ENCODE data around the gene ADGRV1.
"Not testable (repeated sequence)": the region's sequence is repeated elsewhere in the genome, so short reads cannot be mapped to it uniquely, and the experiment has no call there.

Gene ADGRV1

DNA sequence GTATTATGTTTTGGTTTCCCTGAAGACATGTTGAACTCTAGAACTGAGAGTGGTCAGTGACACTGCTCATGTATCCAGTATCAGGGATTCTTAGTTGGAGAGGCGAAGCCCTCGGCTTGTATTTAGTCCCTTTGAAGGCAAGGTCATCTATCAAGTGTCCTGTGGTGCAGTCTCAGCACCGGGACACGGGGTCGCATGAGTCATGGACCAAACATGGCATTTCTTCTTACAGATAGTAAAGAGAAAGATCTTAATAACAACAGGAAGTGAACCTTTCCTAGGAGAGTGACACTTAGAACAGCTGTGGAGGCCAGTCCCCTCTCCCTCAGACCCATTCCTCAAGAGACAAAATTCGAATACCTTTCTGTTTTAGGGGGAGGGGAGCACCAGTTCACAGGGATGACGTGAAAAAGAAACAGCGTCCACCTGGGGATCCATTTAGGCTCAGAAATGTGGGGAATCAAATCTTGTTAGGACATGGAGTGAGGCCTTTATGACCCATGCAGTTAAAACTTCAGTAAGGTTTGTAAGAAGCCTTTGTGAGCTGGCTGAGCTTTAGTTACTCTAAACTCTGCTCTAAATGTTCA lies 86.5 kb downstream of the ADGRV1 start:
- no peak for DNase-seq (ENCODE audit: low spot score)

DNA sequence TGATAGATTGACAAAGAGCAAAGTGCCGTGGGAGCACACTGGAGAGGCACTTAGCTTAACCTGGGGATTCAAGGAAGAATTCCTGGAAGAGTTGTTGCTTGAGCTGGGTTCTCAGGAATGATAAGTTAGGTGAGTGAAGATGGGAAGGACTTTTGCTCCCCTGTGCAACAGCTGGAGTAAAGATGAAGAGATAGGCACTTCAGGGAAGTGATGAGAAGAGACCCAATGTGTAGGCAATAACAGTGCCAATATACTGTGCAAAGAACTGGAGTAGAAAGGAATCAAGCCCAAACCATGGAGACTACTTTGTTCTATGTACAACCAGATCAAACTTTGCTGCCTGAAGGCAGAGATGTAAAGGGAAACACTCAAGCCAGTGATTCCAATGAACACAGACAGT lies 92.2 kb downstream of the ADGRV1 start:
- DNase-seq (ENCODE audit: low spot score), result no peak

DNA sequence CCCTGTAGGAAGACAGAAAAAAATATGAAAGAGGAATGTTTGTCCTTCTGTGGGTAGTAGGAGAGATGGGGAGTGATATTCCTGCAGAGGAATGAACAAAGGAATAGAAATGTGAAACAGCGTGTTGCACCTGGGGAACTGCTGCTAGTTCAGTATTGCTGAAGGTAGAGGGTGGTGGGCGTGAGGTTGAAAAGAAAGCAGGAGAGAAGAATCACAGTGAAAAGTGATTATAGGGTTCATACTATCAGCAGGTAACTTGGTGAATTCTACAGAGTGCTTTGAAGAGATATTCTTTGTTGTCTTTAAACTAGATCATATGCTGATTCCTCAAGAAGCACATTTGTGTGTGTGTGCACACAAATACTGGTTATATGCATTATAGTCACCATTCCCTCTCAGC lies 95.6 kb downstream of the ADGRV1 start:
- no peak for DNase-seq (ENCODE audit: low spot score)

DNA sequence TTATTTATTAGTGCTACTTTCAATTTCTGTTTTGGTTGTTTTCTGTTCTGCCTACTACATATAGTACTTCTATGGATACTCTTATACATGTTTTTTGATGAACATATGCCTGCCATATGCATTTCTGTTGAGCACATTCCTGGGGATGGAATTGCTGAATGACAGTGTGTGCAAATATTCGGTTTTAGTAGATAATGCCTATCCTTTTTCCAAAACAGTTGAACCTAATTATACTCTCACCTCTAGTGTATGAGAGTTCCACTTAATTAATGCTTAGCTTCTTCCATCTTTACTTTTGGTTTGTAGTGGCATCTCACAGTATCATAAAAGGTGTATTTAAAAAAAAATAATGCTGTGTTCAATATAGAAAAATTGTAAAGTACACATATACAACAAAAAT lies 96.8 kb downstream of the ADGRV1 start:
- DNase-seq (ENCODE audit: low spot score), result no peak

DNA sequence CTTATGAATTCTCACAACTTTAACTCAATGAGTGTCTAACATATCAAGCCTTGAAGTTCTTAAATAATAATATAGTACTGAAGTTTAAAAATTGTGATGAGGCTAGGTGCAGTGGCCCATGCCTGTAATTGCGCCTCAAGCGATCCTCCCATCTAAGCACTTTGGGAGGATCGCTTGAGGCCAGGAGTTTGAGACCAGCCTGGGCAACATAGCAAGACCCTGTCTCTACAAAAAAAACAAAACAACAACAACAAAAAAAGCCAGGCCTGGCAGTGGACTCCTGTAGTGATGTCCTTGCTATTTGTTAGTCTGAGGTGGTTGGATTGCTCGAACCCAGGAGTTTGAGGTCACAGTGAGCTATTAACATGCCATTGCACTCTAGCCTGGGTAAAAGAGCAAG lies 98.4 kb downstream of the ADGRV1 start:
- no peak for DNase-seq (ENCODE audit: low spot score)

DNA sequence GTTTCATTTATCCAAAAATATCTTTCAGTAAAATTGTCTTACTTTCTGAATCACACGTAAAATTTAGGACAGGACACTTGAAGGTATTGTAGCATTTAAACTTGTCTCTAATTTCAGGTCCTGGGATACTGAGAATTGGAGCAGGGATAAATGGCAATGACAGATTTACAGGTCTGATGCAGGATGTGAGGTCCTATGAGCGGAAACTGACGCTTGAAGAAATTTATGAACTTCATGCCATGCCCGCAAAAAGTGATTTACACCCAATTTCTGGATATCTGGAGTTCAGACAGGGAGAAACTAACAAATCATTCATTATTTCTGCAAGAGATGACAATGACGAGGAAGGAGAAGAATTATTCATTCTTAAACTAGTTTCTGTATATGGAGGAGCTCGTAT lies 99.2 kb downstream of the ADGRV1 start:
- DNase-seq (ENCODE audit: low spot score), result no peak

DNA sequence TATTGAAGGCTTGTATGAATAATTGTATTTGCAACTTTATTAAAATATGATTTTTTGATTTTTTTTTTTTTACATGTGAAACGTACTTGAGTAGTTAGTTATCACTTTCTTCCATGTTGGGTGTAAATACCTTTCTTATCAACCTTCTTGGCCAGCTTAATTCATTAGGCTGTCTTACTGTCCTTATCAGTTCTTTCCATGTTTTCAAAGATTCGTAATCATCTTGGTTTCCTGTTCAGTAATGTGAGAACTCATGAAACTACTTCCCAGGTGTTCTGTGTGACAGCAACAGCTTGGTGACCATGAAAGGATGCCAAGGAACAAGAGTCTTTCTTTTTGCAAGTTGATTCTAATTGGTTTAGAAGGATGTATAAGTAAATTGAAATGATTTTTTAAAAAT lies 100.0 kb downstream of the ADGRV1 start:
- DNase-seq (ENCODE audit: low spot score), result no peak

DNA sequence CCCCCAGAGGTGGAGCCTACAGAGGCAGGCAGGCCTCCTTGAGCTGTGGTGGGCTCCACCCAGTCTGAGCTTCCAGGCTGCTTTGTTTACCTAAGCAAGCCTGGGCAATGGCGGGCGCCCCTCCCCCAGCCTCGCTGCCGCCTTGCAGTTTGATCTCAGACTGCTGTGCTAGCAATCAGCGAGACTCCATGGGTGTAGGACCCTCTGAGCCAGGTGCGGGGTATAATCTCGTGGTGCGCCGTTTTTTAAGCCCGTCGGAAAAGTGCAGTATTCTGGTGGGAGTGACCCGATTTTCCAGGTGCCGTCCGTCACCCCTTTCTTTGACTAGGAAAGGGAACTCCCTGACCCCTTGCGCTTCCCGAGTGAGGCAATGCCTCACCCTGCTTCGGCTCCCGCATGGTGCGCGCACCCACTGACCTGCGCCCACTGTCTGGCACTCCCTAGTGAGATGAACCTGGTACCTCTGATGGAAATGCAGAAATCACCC lies 109.5 kb downstream of the ADGRV1 start:
- DNase-seq (ENCODE audit: low spot score), result not testable (repeated sequence)

DNA sequence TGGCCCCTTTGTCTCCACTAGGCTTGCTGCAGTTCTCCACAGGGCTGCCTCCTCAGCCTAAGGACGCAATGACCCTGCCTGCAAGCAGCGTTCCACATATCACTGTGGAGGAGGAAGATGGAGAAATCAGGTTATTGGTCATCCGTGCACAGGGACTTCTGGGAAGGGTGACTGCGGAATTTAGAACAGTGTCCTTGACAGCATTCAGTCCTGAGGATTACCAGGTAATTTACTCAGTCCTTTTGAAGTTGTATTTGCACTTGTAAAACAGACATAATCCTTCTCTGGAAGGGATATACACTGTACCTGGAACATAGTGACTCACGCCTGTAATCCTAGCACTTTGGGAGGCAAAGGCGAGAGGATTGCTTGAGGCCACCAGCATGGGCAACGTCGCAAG lies 116.6 kb downstream of the ADGRV1 start:
- DNase-seq (ENCODE audit: low spot score), result peak; percentile 25

DNA sequence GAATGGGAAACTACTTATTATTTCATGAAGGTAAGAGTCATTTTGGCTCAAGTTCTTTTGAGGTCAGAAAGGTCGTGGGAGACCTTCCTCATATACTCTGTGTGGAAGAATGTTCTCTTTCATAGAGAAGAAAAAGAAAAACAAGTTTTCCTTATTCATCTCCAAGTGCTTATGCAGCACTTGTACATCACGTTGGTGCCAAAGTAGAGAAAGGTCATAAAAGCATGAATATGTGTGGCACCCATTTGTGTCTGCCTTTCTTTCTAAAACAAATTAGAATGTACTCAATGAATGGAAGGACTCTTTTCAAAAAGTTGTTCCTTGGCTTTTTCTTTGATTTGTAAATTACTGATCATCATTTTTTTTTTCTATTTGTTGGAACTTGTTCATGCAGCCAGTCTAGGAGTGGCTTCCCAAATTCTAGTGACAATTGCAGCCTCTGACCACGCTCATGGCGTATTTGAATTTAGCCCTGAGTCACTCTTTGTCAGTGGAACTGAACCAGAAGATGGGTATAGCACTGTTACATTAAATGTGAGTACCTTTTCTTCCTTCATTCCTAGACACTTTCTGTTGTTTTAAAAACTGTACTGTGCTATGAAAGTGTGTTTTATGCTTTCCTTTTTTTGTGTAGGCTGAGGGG lies 122.4 kb downstream of the ADGRV1 start:
- no peak for DNase-seq (ENCODE audit: low spot score)

DNA sequence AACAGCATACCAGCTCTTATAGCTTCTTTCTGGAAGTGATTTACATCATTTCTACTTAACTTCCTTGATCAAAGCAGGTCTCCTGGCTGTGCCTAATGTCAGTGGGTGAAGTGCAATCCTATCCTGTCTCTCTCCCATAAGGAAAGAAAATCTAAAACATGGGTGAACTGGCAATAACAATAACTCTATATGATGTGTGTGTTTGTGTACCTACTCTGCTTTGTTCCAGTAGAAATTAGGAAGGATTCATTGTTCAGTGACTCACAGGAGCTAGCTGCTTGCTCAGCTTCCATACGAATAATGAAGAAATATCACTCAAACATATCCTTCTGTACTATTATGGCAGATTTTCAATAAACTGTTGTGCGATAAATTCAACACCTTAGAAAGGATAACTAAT lies 123.7 kb downstream of the ADGRV1 start:
- no peak for DNase-seq (ENCODE audit: low spot score)

DNA sequence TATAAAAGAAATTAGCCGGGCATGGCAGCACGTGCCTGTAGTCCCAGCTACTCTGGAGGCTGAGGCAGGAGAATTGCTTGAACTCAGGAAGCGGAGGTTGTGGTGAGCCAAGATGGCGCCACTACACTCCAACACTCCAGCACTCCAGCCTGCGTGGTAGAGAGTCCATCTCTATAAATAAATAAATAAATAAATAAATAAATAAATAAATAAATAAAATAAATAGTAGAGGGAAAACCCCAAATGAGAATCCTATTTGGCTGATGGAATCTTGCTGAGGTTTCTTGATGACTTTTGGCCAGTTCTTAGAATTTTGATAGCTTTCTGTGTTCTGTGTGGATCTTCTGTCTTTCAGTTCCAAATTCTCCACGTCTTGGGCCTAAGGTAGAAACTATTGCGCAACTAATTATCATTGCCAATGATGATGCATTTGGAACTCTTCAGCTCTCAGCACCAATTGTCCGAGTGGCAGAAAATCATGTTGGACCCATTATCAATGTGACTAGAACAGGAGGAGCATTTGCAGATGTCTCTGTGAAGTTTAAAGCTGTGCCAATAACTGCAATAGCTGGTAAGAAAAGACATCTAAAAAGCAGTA lies 126.9 kb downstream of the ADGRV1 start:
- DNase-seq (ENCODE audit: low spot score), result no peak

DNA sequence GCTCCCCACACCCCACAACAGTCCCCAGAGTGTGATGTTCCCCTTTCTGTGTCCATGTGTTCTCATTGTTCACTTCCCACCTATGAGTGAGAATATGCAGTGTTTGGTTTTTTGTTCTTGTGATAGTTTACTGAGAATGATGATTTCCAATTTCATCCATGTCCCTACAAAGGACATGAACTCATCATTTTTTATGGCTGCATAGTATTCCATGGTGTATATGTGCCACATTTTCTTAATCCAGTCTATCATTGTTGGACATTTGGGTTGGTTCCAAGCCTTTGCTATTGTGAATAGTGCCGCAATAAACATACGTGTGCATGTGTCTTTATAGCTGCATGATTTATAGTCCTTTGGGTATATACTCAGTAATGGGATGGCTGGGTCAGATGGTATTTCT lies 127.8 kb downstream of the ADGRV1 start:
- DNase-seq (ENCODE audit: low spot score), result not testable (repeated sequence)

DNA sequence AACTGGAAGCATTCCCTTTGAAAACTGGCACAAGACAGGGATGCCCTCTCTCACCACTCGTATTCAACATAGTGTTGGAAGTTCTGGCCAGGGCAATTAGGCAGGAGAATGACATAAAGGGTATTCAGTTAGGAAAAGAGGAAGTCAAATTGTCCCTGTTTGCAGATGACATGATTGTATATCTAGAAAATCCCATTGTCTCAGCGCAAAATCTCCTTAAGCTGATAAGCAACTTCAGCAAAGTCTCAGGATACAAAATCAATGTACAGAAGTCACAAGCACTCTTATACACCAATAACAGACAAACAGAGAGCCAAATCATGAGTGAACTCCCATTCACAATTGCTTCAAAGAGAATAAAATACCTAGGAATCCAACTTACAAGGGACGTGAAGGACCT lies 128.9 kb downstream of the ADGRV1 start:
- DNase-seq (ENCODE audit: low spot score), result not testable (repeated sequence)

DNA sequence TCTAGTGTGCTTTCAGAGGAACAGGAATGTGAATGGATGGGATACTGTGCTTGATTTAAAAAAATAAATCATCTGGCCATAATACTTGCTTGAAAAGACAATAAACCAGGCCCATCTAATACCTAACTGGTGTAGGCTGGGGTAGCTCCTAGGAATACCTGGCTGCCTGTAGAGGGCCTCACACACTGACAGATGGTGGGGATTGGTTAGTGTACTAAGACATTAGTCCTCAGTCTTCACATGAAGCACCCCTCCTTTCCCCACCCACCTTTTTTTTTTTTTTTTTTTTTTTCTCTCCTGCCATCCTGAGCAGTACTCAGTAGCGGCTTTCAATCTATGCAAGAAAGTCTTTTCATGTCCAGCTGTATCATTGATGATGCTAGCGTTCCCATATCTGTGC lies 130.5 kb downstream of the ADGRV1 start:
- no peak for DNase-seq (ENCODE audit: low spot score)

DNA sequence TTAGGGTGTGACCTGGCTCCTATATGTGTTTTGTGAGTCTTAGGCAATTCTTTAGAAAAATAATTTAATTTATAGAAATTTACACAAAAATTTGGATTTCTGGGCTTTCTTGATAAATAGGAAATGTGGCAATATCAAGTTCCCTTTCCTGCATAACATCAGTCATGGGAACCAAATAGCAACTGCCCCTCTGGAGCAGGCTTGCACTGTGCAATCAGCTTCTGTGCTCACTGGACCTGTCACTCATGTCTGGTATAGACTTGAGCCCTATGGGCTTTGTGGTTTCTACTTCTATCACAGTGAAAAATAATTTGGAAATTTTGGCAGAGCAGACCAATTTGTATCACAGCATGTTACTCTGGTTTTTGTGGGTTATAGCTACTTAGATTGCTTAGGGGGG lies 131.7 kb downstream of the ADGRV1 start:
- DNase-seq (ENCODE audit: low spot score), result no peak

DNA sequence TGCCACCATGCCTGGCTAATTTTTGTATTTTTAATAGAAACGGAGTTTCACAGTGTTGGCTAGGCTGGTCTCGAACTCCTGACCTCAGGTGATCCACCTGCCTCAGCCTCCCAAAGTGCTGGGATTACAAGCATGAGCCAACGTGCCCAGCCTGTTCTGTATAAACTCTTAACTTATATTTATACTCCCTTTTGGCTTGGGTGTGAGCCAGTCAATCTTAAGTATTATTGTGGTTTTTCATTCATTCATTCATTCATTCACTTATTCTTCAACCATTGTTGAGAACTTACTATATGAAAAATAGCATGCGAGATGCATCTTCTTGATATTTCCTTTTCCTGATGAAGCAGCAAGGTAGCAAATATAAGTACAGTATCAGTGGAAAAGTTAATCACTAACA lies 132.9 kb downstream of the ADGRV1 start:
- DNase-seq (ENCODE audit: low spot score), result no peak

DNA sequence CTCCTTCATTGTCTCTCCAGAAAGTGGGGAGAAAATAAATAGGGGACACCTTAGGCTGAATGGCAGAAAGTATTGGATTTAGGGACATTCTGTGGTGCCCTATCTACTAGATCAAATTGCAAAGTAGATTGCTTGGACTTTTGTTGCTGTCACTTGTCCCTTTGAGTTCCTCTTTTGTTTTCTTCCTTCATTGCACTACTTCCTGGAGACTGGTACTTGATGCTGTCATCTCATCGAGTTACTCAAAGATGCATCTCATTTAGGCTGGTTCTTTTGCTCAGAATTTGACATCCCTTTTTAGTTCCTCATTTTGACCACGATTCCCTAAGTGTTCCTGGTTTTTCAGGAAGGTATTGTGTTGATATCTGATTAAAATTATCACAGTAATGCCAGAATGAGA lies 137.6 kb downstream of the ADGRV1 start:
- no peak for DNase-seq (ENCODE audit: low spot score)

DNA sequence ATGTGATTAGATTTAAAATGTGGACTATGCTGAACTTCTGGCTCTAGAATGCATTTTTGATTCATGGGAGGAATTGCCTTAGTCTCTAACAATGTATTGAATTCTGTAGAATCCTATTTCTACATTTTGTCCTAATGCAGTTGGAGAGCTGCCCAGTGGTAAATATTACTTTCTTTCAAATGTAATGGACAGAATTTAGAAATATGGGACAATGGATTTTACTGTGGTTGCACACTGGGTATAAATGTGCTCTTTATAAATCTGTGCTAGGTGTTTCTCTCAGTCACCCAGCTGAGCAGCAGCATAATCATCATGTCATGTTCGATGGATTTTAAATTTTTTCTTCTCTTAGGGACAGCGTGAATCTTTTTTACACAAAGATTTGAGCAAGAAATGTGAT lies 141.7 kb downstream of the ADGRV1 start:
- no peak for DNase-seq (ENCODE audit: low spot score)

DNA sequence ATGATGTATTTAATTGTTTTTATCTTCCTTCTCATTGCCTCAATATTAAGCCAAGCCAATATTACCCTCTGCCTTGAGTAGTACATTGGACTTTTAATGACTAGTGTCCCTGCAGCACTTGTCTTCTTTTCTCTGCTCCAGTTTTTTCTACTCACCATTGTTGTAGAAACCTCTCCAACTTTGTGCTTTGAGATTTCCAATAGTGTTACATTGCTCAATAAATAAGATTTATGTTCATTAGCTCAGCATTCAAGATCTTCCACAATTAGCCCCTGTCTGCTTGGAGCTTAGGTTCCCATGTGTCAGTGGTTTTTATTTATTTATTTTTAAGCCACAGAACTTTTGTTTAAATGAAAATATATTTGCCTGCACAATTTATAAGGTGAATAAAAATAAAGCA lies 145.3 kb downstream of the ADGRV1 start:
- no peak for DNase-seq (ENCODE audit: low spot score)

DNA sequence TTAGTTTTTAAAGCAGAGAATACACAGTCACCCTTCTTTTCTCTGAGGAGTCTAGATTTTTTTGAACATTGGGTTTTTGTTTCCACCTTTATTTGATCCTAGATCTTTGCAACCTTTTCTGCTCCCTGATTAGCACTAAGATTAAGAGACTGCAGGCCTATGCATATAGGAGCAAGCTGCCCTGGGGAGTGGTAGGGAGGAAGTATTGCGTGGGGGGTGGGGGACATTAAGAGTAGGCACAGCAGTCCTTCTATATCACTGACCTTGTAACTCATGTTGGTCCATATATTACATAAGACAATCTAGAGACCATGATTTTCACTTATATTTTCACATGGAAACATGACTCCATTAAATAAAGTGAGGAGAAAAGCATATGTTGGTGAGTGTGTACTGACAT lies 149.1 kb downstream of the ADGRV1 start:
- DNase-seq (ENCODE audit: low spot score), result no peak

DNA sequence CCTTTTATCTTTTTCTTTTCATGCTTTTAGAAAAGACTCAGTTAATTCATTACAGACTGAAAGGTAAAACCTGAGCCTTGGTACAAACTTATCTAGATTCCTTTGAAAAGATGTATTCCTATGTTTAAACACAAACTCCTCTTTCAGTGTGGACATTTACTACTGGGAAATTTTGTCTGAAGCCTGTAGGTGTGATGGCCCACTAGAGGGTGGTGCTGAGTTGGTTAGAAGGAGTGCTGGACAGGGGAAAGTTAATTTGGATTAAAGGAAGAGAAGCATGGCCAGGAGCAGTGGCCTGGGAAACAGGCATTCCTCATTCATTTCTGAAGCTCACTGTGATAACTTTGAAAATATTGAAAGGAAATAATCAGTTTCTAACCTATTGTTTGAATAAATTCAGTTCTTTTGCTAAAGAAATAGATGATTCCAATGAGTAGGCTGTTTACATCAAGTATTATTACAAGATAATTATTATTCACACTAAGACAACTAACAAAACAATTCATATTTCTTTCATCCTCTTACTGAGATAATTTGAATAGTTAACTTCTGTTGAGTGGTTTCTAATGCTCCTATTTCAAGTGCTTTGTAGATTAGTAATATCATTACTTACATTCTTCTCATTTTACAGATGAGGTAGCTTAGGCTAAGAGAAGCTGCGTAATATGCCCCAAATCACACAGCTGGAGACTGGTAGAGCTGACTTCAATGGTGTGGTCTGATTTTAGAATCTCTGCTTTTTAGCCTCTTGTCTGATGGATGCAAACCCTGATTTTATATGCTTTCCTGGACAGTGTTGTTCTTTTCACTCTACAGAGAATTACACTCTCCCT lies 150.9 kb downstream of the ADGRV1 start:
- peak; percentile 55 for DNase-seq (ENCODE audit: low spot score)

DNA sequence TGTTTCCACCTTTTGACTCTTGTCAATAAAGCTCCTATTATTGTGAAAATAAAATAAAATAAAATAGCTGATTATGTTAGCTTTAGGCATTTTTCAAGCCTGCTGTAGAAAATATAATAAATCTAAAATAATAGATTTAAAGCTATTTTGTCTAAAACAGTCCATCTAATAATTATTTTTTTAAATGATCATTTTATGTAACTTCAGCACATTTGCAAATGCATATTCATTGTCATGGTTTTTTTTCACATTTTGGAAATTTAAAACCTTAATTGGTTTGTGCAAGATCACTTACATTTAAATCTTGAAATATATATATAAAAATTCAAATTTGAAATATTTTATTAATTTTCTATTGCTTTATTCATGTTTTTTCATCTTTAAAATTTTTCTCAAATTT lies 159.8 kb downstream of the ADGRV1 start:
- DNase-seq (ENCODE audit: low spot score), result no peak

All from LoVo (cell line).